HG02970 (cell line): Measurements from ENCODE around the gene SLC4A1.

ENCODE experiments used
- ATAC-seq: cut with Tn5 transposase; IDR thresholded peaks from one replicate; pipeline ENCODE4 v1.9.1; 2021; ENCODE audit warnings: mild to moderate bottlenecking, moderate library complexity, moderate number of reproducible peaks; ENCODE audit not compliant: unreplicated experiment, low FRiP score

Gene SLC4A1

GRCh38 chr17:44287651-44288050 lies 19.7 kb upstream of the SLC4A1 start:
- ATAC-seq, result no peak

- no peak for ATAC-seq
Observed at GRCh38 chr17:44284024-44284400, 16.1 kb upstream of the SLC4A1 start.

- no peak for ATAC-seq
Observed at GRCh38 chr17:44283344-44284023, 15.5 kb upstream of the SLC4A1 start.

GRCh38 chr17:44282264-44282663 lies 14.3 kb upstream of the SLC4A1 start:
- ATAC-seq, result no peak

GRCh38 chr17:44281570-44281969 lies 13.6 kb upstream of the SLC4A1 start:
- no peak for ATAC-seq

GRCh38 chr17:44280392-44280937 lies 12.5 kb upstream of the SLC4A1 start:
- ATAC-seq, result no peak

GRCh38 chr17:44279666-44280391 lies 11.9 kb upstream of the SLC4A1 start:
- ATAC-seq, result no peak

- ATAC-seq, result no peak
Observed at GRCh38 chr17:44279346-44279665, 11.4 kb upstream of the SLC4A1 start.

GRCh38 chr17:44277976-44278375 lies 10.0 kb upstream of the SLC4A1 start:
- no peak for ATAC-seq

GRCh38 chr17:44273607-44274006 lies 5.7 kb upstream of the SLC4A1 start:
- no peak for ATAC-seq

GRCh38 chr17:44272954-44273353 lies 5.0 kb upstream of the SLC4A1 start:
- ATAC-seq, result no peak

GRCh38 chr17:44272321-44272951 lies 4.5 kb upstream of the SLC4A1 start:
- no peak for ATAC-seq

GRCh38 chr17:44269535-44270240 lies 1.8 kb upstream of the SLC4A1 start:
- ATAC-seq, result no peak

- no peak for ATAC-seq
Observed at GRCh38 chr17:44268709-44269534, 987 bp upstream of the SLC4A1 start.

GRCh38 chr17:44267165-44267455 lies 825 bp downstream of the SLC4A1 start:
- ATAC-seq, result no peak

GRCh38 chr17:44266402-44267164 lies 1.4 kb downstream of the SLC4A1 start:
- ATAC-seq, result no peak

GRCh38 chr17:44263345-44263902 lies 4.5 kb downstream of the SLC4A1 start:
- no peak for ATAC-seq

GRCh38 chr17:44262654-44263225 lies 5.2 kb downstream of the SLC4A1 start:
- ATAC-seq, result no peak

GRCh38 chr17:44260296-44260695 lies 7.6 kb downstream of the SLC4A1 start:
- no peak for ATAC-seq
